ENCODE data around the gene KLF13. TPM values are rescaled to one million over a fixed set of nuclear protein-coding genes. Genes with fewer than 3 reads are reported as not detected.

Gene KLF13
- total RNA-seq, 2 experiments from 2014 or later: 163 to 175 TPM

GRCh38 chr15:31402511-31403056, 75.9 kb downstream of the KLF13 start:
- Mint-ChIP-seq H3K4me1 (ENCODE audit: low read depth) (peaks cover 61% of the 10 kb centered on the region), H3K27me3 (no peaks in the 10 kb centered on the region), H3K4me3 (no peak overlapping the region), H3K36me3 (ENCODE audit: low read depth) (peaks cover 7% of the 10 kb centered on the region), H3K9me3 (peaks cover 10% of the 10 kb centered on the region), H3K27ac (no peak overlapping the region)
- intact Hi-C loops (cut with micrococcal nuclease): no loop called here
- ChIA-PET POLR2A (interaction anchor here (0.9 to 5.3 kb wide), 3 partner anchors 14 to 37 kb away, joined by 3 to 36 read pairs (median 3); no protein-coding TSS in a partner anchor), CTCF (no interaction called here)
- DNase-seq: no peak
- no peak for ATAC-seq
- TF ChIP-seq CTCF (IDR thresholded peaks at IDR 0.05): no peak

GRCh38 chr15:31403096-31403495, 76.5 kb downstream of the KLF13 start:
- intact Hi-C loops (cut with micrococcal nuclease): no loop called here
- H3K36me3 Mint-ChIP-seq (ENCODE audit: low read depth): peaks cover 7% of the 10 kb centered on the region

GRCh38 chr15:31403606-31404005, 77.0 kb downstream of the KLF13 start:
- ChIA-PET CTCF (interaction anchor here (1.1 to 1.7 kb wide), 2 partner anchors 20 to 37 kb away, joined by 3 to 4 read pairs; no protein-coding TSS in a partner anchor), POLR2A (interaction anchor here (1.0 to 5.3 kb wide), 5 partner anchors 17 to 55 kb away, joined by 3 to 36 read pairs (median 5); no protein-coding TSS in a partner anchor)
- ATAC-seq: no peak
- no peak for TF ChIP-seq CTCF (IDR thresholded peaks at IDR 0.05)
- H3K27ac Mint-ChIP-seq: no peak overlapping the region
- peaks cover 8% of the 10 kb centered on the region for H3K36me3 Mint-ChIP-seq (ENCODE audit: low read depth)
- intact Hi-C loops (cut with micrococcal nuclease): no loop called here
- H3K9me3 Mint-ChIP-seq: peaks cover 12% of the 10 kb centered on the region
- no peak for DNase-seq
- no peaks in the 10 kb centered on the region for H3K27me3 Mint-ChIP-seq
- H3K4me3 Mint-ChIP-seq: no peak overlapping the region
- H3K4me1 Mint-ChIP-seq (ENCODE audit: low read depth): peaks cover 51% of the 10 kb centered on the region

More at GRCh38 chr15:31403096-31403495, 76.5 kb downstream of the KLF13 start:
- Mint-ChIP-seq H3K27ac (no peak overlapping the region), H3K4me3 (no peak overlapping the region), H3K9me3 (peaks cover 10% of the 10 kb centered on the region), H3K4me1 (ENCODE audit: low read depth) (peaks cover 56% of the 10 kb centered on the region), H3K27me3 (no peaks in the 10 kb centered on the region)
- no peak for TF ChIP-seq CTCF (IDR thresholded peaks at IDR 0.05)
- ChIA-PET CTCF (interaction anchor here (1.1 kb wide), 1 partner anchor 37 kb away, joined by 3 read pairs; no protein-coding TSS in a partner anchor), POLR2A (interaction anchor here (0.9 to 5.3 kb wide), 3 partner anchors 15 to 37 kb away, joined by 3 to 36 read pairs (median 3); no protein-coding TSS in a partner anchor)
- DNase-seq (no peak), ATAC-seq (no peak)

GRCh38 chr15:31404345-31404744, 77.7 kb downstream of the KLF13 start:
- intact Hi-C loops (cut with micrococcal nuclease): no loop called here
- DNase-seq (no peak), ATAC-seq (no peak)
- no peak for TF ChIP-seq CTCF (IDR thresholded peaks at IDR 0.05)
- H3K27ac Mint-ChIP-seq: peak overlapping the region; percentile 91
- ChIA-PET CTCF (interaction anchor here (1.3 to 1.7 kb wide), 3 partner anchors 11 to 34 kb away, joined by 4 to 6 read pairs (median 5); no protein-coding TSS in a partner anchor), POLR2A (interaction anchor here (1.1 to 5.3 kb wide), 8 partner anchors 9 to 58 kb away, joined by 3 to 36 read pairs (median 4); no protein-coding TSS in a partner anchor)
- peak overlapping the region; percentile 58 for H3K4me3 Mint-ChIP-seq
- H3K4me1 Mint-ChIP-seq (ENCODE audit: low read depth): peaks cover 45% of the 10 kb centered on the region
- peaks cover 9% of the 10 kb centered on the region for H3K36me3 Mint-ChIP-seq (ENCODE audit: low read depth)
- no peaks in the 10 kb centered on the region for H3K27me3 Mint-ChIP-seq
- H3K9me3 Mint-ChIP-seq: peaks cover 14% of the 10 kb centered on the region
